Activated T-cell treated with anti-CD3 and anti-CD28 coated beads, Interleukin-2, amount 50 U/mL, for 24 hours (primary cell): ENCODE data around the gene LCE1B.

ENCODE experiments used
- DNase-seq: peaks from one replicate; pipeline ENCODE4 v3.0.0-alpha.2; 2020
- H3K27ac Mint-ChIP-seq: 2 replicates; pipeline ENCODE4 v1.8.0; 2020; ENCODE audit warnings: mild to moderate bottlenecking, mixed read lengths
- H3K27me3 Mint-ChIP-seq: 2 replicates; pipeline ENCODE4 v1.8.0; 2020; ENCODE audit warnings: mixed read lengths
- H3K36me3 Mint-ChIP-seq: 2 replicates; pipeline ENCODE4 v1.8.0; 2020; ENCODE audit warnings: low read depth, mixed read lengths
- H3K4me1 Mint-ChIP-seq: 2 replicates; pipeline ENCODE4 v1.8.0; 2020; ENCODE audit warnings: low read depth, mixed read lengths
- H3K4me3 Mint-ChIP-seq: 2 replicates; pipeline ENCODE4 v1.8.0; 2020; ENCODE audit warnings: mild to moderate bottlenecking, moderate library complexity, mixed read lengths
- H3K9me3 Mint-ChIP-seq: 2 replicates; pipeline ENCODE4 v1.8.0; 2020; ENCODE audit warnings: mixed read lengths

The LCE1B gene, protein sequence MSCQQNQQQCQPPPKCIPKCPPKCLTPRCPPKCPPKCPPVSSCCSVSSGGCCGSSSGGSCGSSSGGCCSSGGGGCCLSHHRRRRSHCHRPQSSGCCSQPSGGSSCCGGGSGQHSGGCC

GRCh38 chr1:152811671-152812070, at the start of gene LCE1B:
TSS of gene LCE1B (plus strand) at chr1:152811971. CDS start at chr1:152812447, 476 bp downstream.
- H3K4me3 Mint-ChIP-seq: no peak within 1 kb of the TSS
- H3K27me3 Mint-ChIP-seq: peaks cover 28% of the 10 kb centered on the region
- H3K9me3 Mint-ChIP-seq: no peaks in the 10 kb centered on the region
- no peak within 1 kb of the TSS for H3K27ac Mint-ChIP-seq
- no peaks in the 10 kb centered on the region for H3K4me1 Mint-ChIP-seq
- DNase-seq: no peak
- H3K36me3 Mint-ChIP-seq: no peaks in the 10 kb centered on the region

- peaks cover 5% of the 10 kb centered on the region for H3K27me3 Mint-ChIP-seq
- no peak for DNase-seq
- H3K4me3 Mint-ChIP-seq: no peak overlapping the region
- no peaks in the 10 kb centered on the region for H3K4me1 Mint-ChIP-seq
- no peaks in the 10 kb centered on the region for H3K9me3 Mint-ChIP-seq
- no peak overlapping the region for H3K27ac Mint-ChIP-seq
- H3K36me3 Mint-ChIP-seq: no peaks in the 10 kb centered on the region
Measured at GRCh38 chr1:152768847-152769533, 42.8 kb upstream of the LCE1B start.

- H3K27ac Mint-ChIP-seq: no peak overlapping the region
- H3K36me3 Mint-ChIP-seq: no peaks in the 10 kb centered on the region
- H3K27me3 Mint-ChIP-seq: peaks cover 16% of the 10 kb centered on the region
- no peaks in the 10 kb centered on the region for H3K9me3 Mint-ChIP-seq
- H3K4me3 Mint-ChIP-seq: no peak overlapping the region
- DNase-seq: no peak
- no peaks in the 10 kb centered on the region for H3K4me1 Mint-ChIP-seq
Measured at GRCh38 chr1:152770411-152770810, 41.4 kb upstream of the LCE1B start.

DNA sequence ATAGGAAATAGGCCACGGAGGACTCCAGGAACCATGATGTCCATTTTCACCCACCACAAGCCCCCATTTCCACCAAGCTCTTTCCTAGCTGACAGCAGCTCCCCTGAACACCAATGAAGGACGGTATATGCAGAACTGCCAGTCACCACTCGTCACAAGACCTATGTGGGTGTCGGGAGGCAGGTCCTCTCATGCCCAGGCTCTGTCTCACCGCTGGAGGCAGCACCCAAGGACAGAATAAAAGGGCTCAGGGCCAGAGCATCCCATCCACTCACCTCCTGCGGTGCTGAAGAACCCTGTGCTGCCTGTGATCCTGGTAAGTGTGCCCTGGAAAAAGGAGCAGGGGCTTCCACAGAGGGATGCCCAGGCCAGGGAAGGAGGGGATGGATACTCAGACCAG, 36.9 kb upstream of the LCE1B start, which contains the start of gene LCE1F:
TSS of gene LCE1F (plus strand) at position 266 of the 400 bp plus-strand sequence. CDS start 1,232 bp downstream, outside the sequence.
- Mint-ChIP-seq H3K4me1 (no peaks in the 10 kb centered on the region), H3K4me3 (no peak within 1 kb of the TSS), H3K27me3 (peaks cover 34% of the 10 kb centered on the region), H3K36me3 (no peaks in the 10 kb centered on the region), H3K9me3 (no peaks in the 10 kb centered on the region), H3K27ac (no peak within 1 kb of the TSS)
- DNase-seq: no peak

GRCh38 chr1:152776361-152776760, 35.4 kb upstream of the LCE1B start:
- no peak overlapping the region for H3K27ac Mint-ChIP-seq
- no peaks in the 10 kb centered on the region for H3K4me1 Mint-ChIP-seq
- H3K36me3 Mint-ChIP-seq: no peaks in the 10 kb centered on the region
- no peak for DNase-seq
- H3K27me3 Mint-ChIP-seq: peaks cover 36% of the 10 kb centered on the region
- no peaks in the 10 kb centered on the region for H3K9me3 Mint-ChIP-seq
- H3K4me3 Mint-ChIP-seq: no peak overlapping the region

GRCh38 chr1:152777510-152778137, 34.1 kb upstream of the LCE1B start:
- Mint-ChIP-seq H3K4me3 (no peak overlapping the region), H3K4me1 (no peaks in the 10 kb centered on the region), H3K27me3 (peaks cover 39% of the 10 kb centered on the region), H3K9me3 (no peaks in the 10 kb centered on the region), H3K27ac (no peak overlapping the region), H3K36me3 (no peaks in the 10 kb centered on the region)
- DNase-seq: no peak

GRCh38 chr1:152783095-152783494, 28.7 kb upstream of the LCE1B start:
- Mint-ChIP-seq H3K27me3 (peaks cover 57% of the 10 kb centered on the region), H3K27ac (no peak overlapping the region), H3K4me3 (no peak overlapping the region), H3K9me3 (no peaks in the 10 kb centered on the region), H3K4me1 (no peaks in the 10 kb centered on the region), H3K36me3 (no peaks in the 10 kb centered on the region)
- no peak for DNase-seq

GRCh38 chr1:152786077-152786476, 25.7 kb upstream of the LCE1B start, which contains the start of gene LCE1E:
TSS of gene LCE1E (plus strand) at chr1:152786257. CDS start at chr1:152787300, 1,043 bp downstream.
- H3K27ac Mint-ChIP-seq: no peak within 1 kb of the TSS
- DNase-seq: no peak
- no peaks in the 10 kb centered on the region for H3K4me1 Mint-ChIP-seq
- H3K4me3 Mint-ChIP-seq: no peak within 1 kb of the TSS
- peaks cover 49% of the 10 kb centered on the region for H3K27me3 Mint-ChIP-seq
- H3K9me3 Mint-ChIP-seq: no peaks in the 10 kb centered on the region
- H3K36me3 Mint-ChIP-seq: no peaks in the 10 kb centered on the region

- no peak overlapping the region for H3K4me3 Mint-ChIP-seq
- H3K27ac Mint-ChIP-seq: no peak overlapping the region
- H3K36me3 Mint-ChIP-seq: no peaks in the 10 kb centered on the region
- H3K4me1 Mint-ChIP-seq: no peaks in the 10 kb centered on the region
- no peaks in the 10 kb centered on the region for H3K9me3 Mint-ChIP-seq
- peaks cover 15% of the 10 kb centered on the region for H3K27me3 Mint-ChIP-seq
- no peak for DNase-seq
Measured at GRCh38 chr1:152795686-152796085, 16.1 kb upstream of the LCE1B start.

DNA sequence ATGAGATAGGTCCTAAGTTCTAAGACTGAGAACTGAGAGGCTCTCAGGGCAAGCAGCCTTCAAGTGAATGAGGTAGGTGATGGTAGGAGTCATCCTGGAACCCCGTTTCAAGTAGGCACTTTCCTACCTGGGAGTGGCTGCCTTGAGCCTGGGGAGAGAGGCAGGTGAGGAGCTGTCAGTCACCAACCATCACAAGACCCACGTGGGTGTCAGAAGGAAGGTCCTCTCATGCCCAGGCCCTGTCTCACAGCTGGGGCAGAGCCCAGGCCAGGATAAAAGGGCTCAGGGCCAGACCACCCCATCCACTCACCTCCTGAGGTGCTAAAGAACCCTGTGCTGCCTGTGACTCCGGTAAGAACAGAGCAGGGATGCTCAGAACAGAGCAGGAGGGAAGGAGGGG, 15.3 kb upstream of the LCE1B start, which contains the start of gene LCE1D:
TSS of gene LCE1D (plus strand) at position 301 of the 400 bp plus-strand sequence. CDS start 1,074 bp downstream, outside the sequence.
- H3K27me3 Mint-ChIP-seq: peaks cover 22% of the 10 kb centered on the region
- H3K9me3 Mint-ChIP-seq: no peaks in the 10 kb centered on the region
- H3K4me1 Mint-ChIP-seq: no peaks in the 10 kb centered on the region
- no peak within 1 kb of the TSS for H3K27ac Mint-ChIP-seq
- H3K36me3 Mint-ChIP-seq: no peaks in the 10 kb centered on the region
- no peak within 1 kb of the TSS for H3K4me3 Mint-ChIP-seq
- DNase-seq: no peak

- Mint-ChIP-seq H3K27ac (no peak overlapping the region), H3K4me1 (no peaks in the 10 kb centered on the region), H3K4me3 (no peak overlapping the region), H3K36me3 (no peaks in the 10 kb centered on the region), H3K9me3 (no peaks in the 10 kb centered on the region), H3K27me3 (peaks cover 54% of the 10 kb centered on the region)
- no peak for DNase-seq
Measured at GRCh38 chr1:152801333-152801732, 10.4 kb upstream of the LCE1B start.

- Mint-ChIP-seq H3K4me3 (no peak within 1 kb of the TSS), H3K4me1 (no peaks in the 10 kb centered on the region), H3K27ac (no peak within 1 kb of the TSS), H3K36me3 (no peaks in the 10 kb centered on the region), H3K9me3 (no peaks in the 10 kb centered on the region), H3K27me3 (peaks cover 40% of the 10 kb centered on the region)
- no peak for DNase-seq
Measured at GRCh38 chr1:152806576-152806975, 5.2 kb upstream of the LCE1B start, which contains the start of gene LCE1C. TSS of gene LCE1C (minus strand) at chr1:152806651. CDS start at chr1:152805478, 1,173 bp downstream.

DNA sequence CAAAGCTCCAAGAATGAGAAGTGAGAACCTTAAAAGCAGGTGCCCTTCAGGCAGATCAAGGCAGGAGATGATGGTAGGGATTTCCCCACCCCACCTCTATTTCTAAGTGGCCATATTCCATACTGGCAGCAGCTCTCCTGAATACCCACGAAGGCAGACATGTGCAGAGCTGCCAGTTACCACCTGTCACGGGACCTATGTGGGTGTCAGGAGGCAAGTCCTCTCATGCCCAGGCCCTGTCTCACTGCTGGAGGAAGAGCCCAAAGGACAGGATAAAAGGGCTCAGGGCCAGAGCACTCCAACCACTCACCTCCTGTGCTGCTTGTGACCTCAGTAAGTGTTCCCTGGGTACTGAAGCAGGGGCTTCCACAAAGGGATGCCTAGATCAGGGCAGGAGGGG, 721 bp upstream of the LCE1B start:
- Mint-ChIP-seq H3K27me3 (peaks cover 28% of the 10 kb centered on the region), H3K9me3 (no peaks in the 10 kb centered on the region), H3K4me1 (no peaks in the 10 kb centered on the region), H3K4me3 (no peak overlapping the region), H3K36me3 (no peaks in the 10 kb centered on the region), H3K27ac (no peak overlapping the region)
- no peak for DNase-seq

GRCh38 chr1:152817309-152817708, 5.5 kb downstream of the LCE1B start:
- H3K4me3 Mint-ChIP-seq: no peak overlapping the region
- no peaks in the 10 kb centered on the region for H3K36me3 Mint-ChIP-seq
- no peaks in the 10 kb centered on the region for H3K4me1 Mint-ChIP-seq
- peaks cover 22% of the 10 kb centered on the region for H3K27me3 Mint-ChIP-seq
- no peak overlapping the region for H3K27ac Mint-ChIP-seq
- H3K9me3 Mint-ChIP-seq: no peaks in the 10 kb centered on the region
- no peak for DNase-seq

DNA sequence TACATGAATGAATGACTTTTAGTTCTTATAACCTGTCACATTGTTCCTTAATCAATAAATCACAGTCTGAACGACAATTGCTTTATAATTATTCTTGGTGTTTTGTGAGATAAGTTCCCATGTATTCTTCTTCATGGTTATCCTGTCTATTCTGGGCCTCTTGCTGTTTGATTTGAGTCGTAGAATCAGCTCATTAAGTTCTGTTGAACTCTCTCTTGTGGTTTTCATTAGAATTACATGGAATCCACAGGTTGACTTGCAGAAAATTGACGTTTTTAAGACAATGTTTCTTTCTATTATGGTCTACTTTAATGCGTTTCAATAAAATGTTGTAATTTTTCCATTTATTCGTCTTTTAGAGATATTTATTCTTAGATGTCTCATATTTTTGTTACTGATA, 11.5 kb downstream of the LCE1B start:
- Mint-ChIP-seq H3K9me3 (no peaks in the 10 kb centered on the region), H3K4me3 (no peak overlapping the region), H3K4me1 (no peaks in the 10 kb centered on the region), H3K27me3 (peaks cover 36% of the 10 kb centered on the region), H3K36me3 (no peaks in the 10 kb centered on the region), H3K27ac (no peak overlapping the region)
- no peak for DNase-seq
